GM15510 (cell line): Measurements from ENCODE around the gene XXYLT1.

ENCODE experiments used
- POLR2A ChIP-seq: IDR thresholded peaks from 3 replicates; pipeline ENCODE4 v1.6.1; 2011; ENCODE audit warnings: borderline replicate concordance; ENCODE audit not compliant: insufficient read length; ENCODE audit errors: extremely low read depth

XXYLT1 gene

GRCh38 chr3:195066441-195066841 is 204.5 kb downstream of the XXYLT1 start:
- TF ChIP-seq POLR2A: no peak

- no peak for TF ChIP-seq POLR2A
Observed at GRCh38 chr3:195065864-195066185, 205.1 kb downstream of the XXYLT1 start.

- TF ChIP-seq POLR2A: no peak
Observed at GRCh38 chr3:195065142-195065863, 205.7 kb downstream of the XXYLT1 start.

- no peak for TF ChIP-seq POLR2A
Observed at GRCh38 chr3:195064300-195064931, 206.5 kb downstream of the XXYLT1 start.

- TF ChIP-seq POLR2A: no peak
Observed at GRCh38 chr3:195063581-195064193, 207.3 kb downstream of the XXYLT1 start.

GRCh38 chr3:195062866-195063540 is 208.0 kb downstream of the XXYLT1 start:
- no peak for TF ChIP-seq POLR2A

GRCh38 chr3:195061756-195062655 is 209.0 kb downstream of the XXYLT1 start:
- TF ChIP-seq POLR2A: no peak

GRCh38 chr3:195060531-195061291 is 210.2 kb downstream of the XXYLT1 start:
- no peak for TF ChIP-seq POLR2A

- no peak for TF ChIP-seq POLR2A
Observed at GRCh38 chr3:195060217-195060481, 210.8 kb downstream of the XXYLT1 start.

- no peak for TF ChIP-seq POLR2A
Observed at GRCh38 chr3:195059471-195060216, 211.3 kb downstream of the XXYLT1 start.

GRCh38 chr3:195059006-195059350 is 212.0 kb downstream of the XXYLT1 start:
- no peak for TF ChIP-seq POLR2A

- TF ChIP-seq POLR2A: no peak
Observed at GRCh38 chr3:195058336-195059005, 212.5 kb downstream of the XXYLT1 start.

- TF ChIP-seq POLR2A: no peak
Observed at GRCh38 chr3:195057716-195058115, 213.2 kb downstream of the XXYLT1 start.
